KMS-11 (cell line): ENCODE results near the gene CNTRL.

Source experiments
- H2AFZ ChIP-seq: fragments of 200-600 bp; sonication (generic); 2 replicates; pipeline ENCODE4 v1.6.1; 2016; ENCODE audit warnings: antibody characterized with exemption, mixed run types, low read depth
- H3K27ac ChIP-seq: fragments of 200-600 bp; sonication (generic); 2 replicates; pipeline ENCODE4 v1.6.1; 2016; ENCODE audit warnings: mild to moderate bottlenecking, mixed run types
- H3K27me3 ChIP-seq: fragments of 200-600 bp; sonication (generic); 2 replicates; pipeline ENCODE4 v1.6.1; 2017; ENCODE audit warnings: mild to moderate bottlenecking, low read depth, mixed run types, moderate library complexity; ENCODE audit not compliant: insufficient read depth
- H3K36me3 ChIP-seq: fragments of 200-600 bp; sonication (generic); 2 replicates; pipeline ENCODE4 v1.6.1; 2017; ENCODE audit warnings: mild to moderate bottlenecking, mixed run types; ENCODE audit not compliant: insufficient read depth
- H3K4me1 ChIP-seq: fragments of 200-600 bp; sonication (generic); 2 replicates; pipeline ENCODE4 v1.6.1; 2016; ENCODE audit warnings: mild to moderate bottlenecking, low read depth, mixed run types; ENCODE audit not compliant: poor library complexity, severe bottlenecking
- H3K4me2 ChIP-seq: fragments of 200-600 bp; sonication (generic); 2 replicates; pipeline ENCODE4 v1.7.0; 2016; ENCODE audit warnings: mild to moderate bottlenecking, mixed run types
- H3K4me3 ChIP-seq: fragments of 200-600 bp; sonication (generic); IDR thresholded peaks from 2 replicates; pipeline ENCODE4 v1.6.1; 2017; ENCODE audit warnings: low read depth, low read length, mixed read lengths; ENCODE audit not compliant: insufficient read depth
- H3K79me2 ChIP-seq: fragments of 200-600 bp; sonication (generic); 2 replicates; pipeline ENCODE4 v1.6.1; 2016; ENCODE audit warnings: low read depth, mixed run types; ENCODE audit not compliant: insufficient read depth
- H3K9ac ChIP-seq: fragments of 200-600 bp; sonication (generic); 2 replicates; pipeline ENCODE4 v1.6.1; 2016; ENCODE audit warnings: mild to moderate bottlenecking, mixed run types
- H4K20me1 ChIP-seq: fragments of 200-600 bp; sonication (generic); 2 replicates; pipeline ENCODE4 v1.6.1; 2016; ENCODE audit warnings: mild to moderate bottlenecking, mixed run types; ENCODE audit not compliant: insufficient read depth
- CTCF ChIP-seq: fragments of 200-600 bp; sonication (generic); conservative IDR thresholded peaks from 2 replicates; pipeline ENCODE4 v1.6.1; 2017; ENCODE audit warnings: low read depth, mild to moderate bottlenecking, antibody characterized with exemption, low read length, moderate library complexity, mixed read lengths

CNTRL gene

GRCh38 chr9:121204611-121205010 is 129.9 kb downstream of the CNTRL start:
- Histone ChIP-seq H3K79me2 (peaks cover 19% of the 10 kb centered on the region), H3K27ac (no peak overlapping the region), H2AFZ (no peak overlapping the region), H3K9ac (no peak overlapping the region), H3K27me3 (no peaks in the 10 kb centered on the region), H3K4me2 (no peak overlapping the region), H3K4me1 (peaks cover 25% of the 10 kb centered on the region), H3K36me3 (no peaks in the 10 kb centered on the region), H4K20me1 (peaks cover 7% of the 10 kb centered on the region; the same call in 1 of the 2 replicates), H3K4me3 (no peak overlapping the region)
- no peak for TF ChIP-seq CTCF

GRCh38 chr9:121206516-121207370 is 132.0 kb downstream of the CNTRL start:
- Histone ChIP-seq H3K9ac (no peak overlapping the region), H3K79me2 (no peaks in the 10 kb centered on the region), H3K4me2 (no peak overlapping the region), H3K27me3 (no peaks in the 10 kb centered on the region), H3K4me3 (no peak overlapping the region), H3K4me1 (peaks cover 17% of the 10 kb centered on the region), H4K20me1 (no peaks in the 10 kb centered on the region), H3K27ac (no peak overlapping the region), H3K36me3 (no peaks in the 10 kb centered on the region), H2AFZ (no peak overlapping the region)
- TF ChIP-seq CTCF: no peak

GRCh38 chr9:121207371-121207940 is 132.7 kb downstream of the CNTRL start:
- no peaks in the 10 kb centered on the region for H3K79me2 ChIP-seq
- no peak overlapping the region for H3K4me2 ChIP-seq
- TF ChIP-seq CTCF: no peak
- no peaks in the 10 kb centered on the region for H3K27me3 ChIP-seq
- no peak overlapping the region for H3K4me3 ChIP-seq
- no peaks in the 10 kb centered on the region for H4K20me1 ChIP-seq
- no peak overlapping the region for H2AFZ ChIP-seq
- no peaks in the 10 kb centered on the region for H3K36me3 ChIP-seq
- no peak overlapping the region for H3K9ac ChIP-seq
- H3K4me1 ChIP-seq: peaks cover 15% of the 10 kb centered on the region
- no peak overlapping the region for H3K27ac ChIP-seq

GRCh38 chr9:121210536-121210935 is 135.8 kb downstream of the CNTRL start:
- Histone ChIP-seq H3K36me3 (no peaks in the 10 kb centered on the region), H3K27ac (no peak overlapping the region), H3K9ac (no peak overlapping the region), H3K4me1 (peaks cover 23% of the 10 kb centered on the region), H3K4me3 (no peak overlapping the region), H4K20me1 (no peaks in the 10 kb centered on the region), H3K79me2 (no peaks in the 10 kb centered on the region), H3K27me3 (no peaks in the 10 kb centered on the region), H3K4me2 (no peak overlapping the region), H2AFZ (no peak overlapping the region)
- no peak for TF ChIP-seq CTCF
